OCI-LY1 (cell line): ENCODE data around the gene TUBB2B.

Experiments used
- EZH2 ChIP-seq: fragments of 200-600 bp; sonication (generic), shearing (Covaris generic); IDR thresholded peaks from 2 replicates; pipeline ENCODE4 v1.8.0; 2017; ENCODE audit warnings: borderline replicate concordance, mixed run types, mild to moderate bottlenecking, antibody characterized with exemption, low read length, moderate library complexity, mixed read lengths
- TF ChIP-seq, protein P1 (sequence below): fragments of 200-600 bp; sonication (generic), shearing (Covaris generic); IDR thresholded peaks from 2 replicates; pipeline ENCODE4 v1.5.1; 2017; ENCODE audit warnings: mild to moderate bottlenecking, antibody characterized with exemption, low read length, moderate library complexity, mixed read lengths

- TF ChIP-seq, protein P1, sequence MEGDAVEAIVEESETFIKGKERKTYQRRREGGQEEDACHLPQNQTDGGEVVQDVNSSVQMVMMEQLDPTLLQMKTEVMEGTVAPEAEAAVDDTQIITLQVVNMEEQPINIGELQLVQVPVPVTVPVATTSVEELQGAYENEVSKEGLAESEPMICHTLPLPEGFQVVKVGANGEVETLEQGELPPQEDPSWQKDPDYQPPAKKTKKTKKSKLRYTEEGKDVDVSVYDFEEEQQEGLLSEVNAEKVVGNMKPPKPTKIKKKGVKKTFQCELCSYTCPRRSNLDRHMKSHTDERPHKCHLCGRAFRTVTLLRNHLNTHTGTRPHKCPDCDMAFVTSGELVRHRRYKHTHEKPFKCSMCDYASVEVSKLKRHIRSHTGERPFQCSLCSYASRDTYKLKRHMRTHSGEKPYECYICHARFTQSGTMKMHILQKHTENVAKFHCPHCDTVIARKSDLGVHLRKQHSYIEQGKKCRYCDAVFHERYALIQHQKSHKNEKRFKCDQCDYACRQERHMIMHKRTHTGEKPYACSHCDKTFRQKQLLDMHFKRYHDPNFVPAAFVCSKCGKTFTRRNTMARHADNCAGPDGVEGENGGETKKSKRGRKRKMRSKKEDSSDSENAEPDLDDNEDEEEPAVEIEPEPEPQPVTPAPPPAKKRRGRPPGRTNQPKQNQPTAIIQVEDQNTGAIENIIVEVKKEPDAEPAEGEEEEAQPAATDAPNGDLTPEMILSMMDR = no peak
- TF ChIP-seq EZH2 = no peak
These were observed 19.2 kb downstream of the TUBB2B start for GRCh38 chr6:3208098-3208774.
